GM21367 (cell line): ENCODE results near the gene NCAPH2.

Experiments
- ATAC-seq: cut with Tn5 transposase; IDR thresholded peaks from one replicate; pipeline ENCODE4 v1.9.1; 2021; ENCODE audit not compliant: unreplicated experiment

Gene NCAPH2

DNA sequence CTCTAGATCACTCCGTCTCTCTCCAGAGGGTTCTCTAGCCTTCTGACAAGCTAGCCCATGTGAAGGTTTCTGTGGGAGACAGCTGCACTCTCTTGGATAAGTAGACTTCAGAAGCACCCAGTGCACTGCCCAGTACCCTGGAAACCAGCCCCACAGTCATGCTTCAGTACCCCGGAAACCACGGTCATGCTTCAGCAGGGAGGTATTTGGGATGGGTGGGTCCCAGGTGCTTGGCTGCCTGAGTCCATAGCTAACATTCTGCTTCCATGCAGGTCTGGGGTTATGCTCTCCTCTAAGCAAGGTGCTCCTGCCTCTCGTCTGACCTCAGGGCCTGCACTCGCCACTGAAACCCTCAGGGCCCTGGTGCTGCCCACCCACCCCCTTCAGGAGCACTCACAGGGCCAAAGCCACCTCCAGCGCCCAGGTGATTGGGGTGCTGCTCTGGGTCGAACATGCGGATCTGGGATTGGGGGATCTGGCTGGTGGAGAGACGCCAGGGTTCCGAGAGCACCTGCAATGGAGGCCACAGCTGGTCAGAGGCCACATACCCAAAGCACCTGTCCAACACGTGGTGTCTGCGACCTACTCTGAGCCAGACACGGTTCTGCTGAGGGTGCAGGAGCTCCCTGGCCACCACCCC is 62.0 kb downstream of the NCAPH2 start:
- ATAC-seq, result no peak

GRCh38 chr22:50570861-50571260 is 62.8 kb downstream of the NCAPH2 start:
- ATAC-seq, result no peak

DNA sequence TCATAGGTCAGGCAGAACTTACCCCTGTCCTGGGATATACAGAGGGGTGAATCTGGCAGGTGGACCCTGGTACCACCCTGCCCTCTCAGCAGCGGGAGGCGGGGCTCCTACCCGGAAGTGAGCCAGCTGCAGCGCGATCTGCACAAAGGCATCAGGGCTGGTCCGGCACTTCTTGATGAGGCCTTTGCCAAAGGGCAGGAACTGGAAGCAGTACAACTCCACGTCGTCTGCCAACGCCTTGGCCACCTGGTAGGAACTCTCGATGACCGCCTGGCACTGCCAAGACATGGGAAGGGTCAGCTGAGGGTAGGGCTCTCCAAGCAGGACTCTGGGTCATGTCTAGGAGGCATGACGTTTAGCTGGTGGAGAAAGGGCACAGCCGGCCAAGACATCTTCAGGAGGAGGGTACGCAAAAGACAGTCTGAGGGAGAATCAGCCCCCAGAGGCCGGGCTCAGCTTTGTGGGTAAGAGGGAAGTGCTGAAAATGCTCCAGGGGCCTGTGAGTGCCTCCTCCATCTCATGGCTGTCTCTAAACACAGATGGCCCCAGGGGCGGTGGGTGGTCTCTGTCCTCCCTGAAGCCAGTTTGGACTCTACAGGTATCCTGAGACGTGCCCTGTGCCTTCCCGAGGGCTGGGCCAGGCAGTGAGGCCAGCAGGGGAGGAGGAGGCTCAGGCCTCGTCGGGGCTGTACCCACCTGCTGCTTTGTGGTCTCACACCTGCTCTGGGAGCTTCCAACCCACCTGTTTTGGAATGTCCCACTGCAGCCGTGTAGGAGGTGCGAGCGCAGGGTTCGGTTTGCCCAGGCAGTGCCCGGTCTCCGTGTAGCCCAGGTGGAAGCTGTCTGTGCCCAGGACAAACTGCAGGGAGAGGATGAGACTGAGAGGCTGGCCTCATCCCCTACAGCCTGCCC is 63.5 kb downstream of the NCAPH2 start:
- ATAC-seq, result no peak

- ATAC-seq, result no peak
Measured at GRCh38 chr22:50572965-50573364, 64.9 kb downstream of the NCAPH2 start.

DNA sequence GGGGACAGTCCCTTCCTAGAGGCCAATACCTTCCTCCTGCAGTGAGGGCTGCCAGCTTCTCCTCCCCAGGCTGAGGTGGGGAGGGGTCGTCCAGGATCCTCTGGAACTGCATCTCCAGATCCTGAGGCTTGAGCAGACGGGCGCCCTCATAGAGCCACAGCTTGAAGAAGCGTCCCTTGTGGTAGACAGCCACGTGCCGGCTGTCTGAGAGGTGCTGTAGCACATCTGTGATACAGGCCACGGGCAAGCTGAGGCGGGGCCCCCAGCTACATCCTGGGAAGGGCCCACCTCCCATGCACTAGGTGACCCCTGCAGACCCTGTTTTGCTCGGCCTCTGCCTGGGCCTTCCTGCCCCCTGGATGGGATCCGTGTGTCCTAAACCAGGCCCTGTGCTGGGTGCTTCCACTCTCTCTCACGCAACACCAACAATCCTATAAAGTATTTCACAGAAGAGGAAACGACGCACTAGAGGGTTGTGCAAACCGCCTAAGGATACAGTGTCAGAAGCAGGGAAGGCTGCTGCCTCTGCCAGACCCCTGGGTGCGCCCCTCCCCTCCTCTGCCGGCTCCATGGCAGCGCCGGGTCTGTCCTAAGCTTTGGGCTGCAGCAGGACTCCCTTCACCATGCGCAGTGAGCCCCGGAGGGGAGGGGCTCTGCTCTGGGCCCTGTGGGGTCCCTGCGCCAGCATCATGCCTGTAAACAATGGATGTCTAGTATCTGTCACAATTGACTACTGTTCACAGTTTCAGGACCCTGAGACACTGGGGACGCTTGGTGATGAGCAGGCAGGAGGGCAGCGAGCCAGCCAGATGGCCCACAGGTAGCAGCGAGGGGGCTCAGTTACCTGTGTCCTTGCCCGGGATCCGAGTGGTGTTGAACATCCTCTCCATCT is 65.7 kb downstream of the NCAPH2 start:
- ATAC-seq, result no peak

DNA sequence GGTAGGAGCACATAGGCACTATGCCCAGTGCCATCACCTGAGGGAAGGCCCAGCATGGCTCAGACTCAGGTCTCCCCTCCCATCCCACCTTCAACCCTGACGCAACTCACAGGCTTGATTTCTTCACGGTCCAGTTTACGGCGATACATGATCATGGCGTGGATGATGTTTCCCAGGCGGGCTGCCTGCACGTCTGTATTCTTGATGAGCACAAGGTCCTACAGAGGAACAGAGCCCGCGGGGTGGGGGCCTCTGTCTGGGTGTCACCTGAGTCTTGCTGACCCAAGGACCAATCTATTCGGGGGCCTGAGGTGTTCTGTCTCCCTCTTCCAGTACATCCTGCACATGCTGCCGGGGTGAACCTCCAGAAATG is 66.3 kb downstream of the NCAPH2 start:
- ATAC-seq, result no peak
